Measurements from ENCODE around the gene MAP7D1. TPM values are rescaled to one million over a fixed set of nuclear protein-coding genes. Genes with fewer than 3 reads are reported as not detected.
A peak's percentile ranks its signal among the peaks of the same experiment; 100 is the strongest.
"Not testable (repeated sequence)": the region's sequence is repeated elsewhere in the genome, so short reads cannot be mapped to it uniquely, and the experiment has no call there.

The MAP7D1 gene
- polyA plus RNA-seq, 1 donor, result 54.7 TPM

DNA sequence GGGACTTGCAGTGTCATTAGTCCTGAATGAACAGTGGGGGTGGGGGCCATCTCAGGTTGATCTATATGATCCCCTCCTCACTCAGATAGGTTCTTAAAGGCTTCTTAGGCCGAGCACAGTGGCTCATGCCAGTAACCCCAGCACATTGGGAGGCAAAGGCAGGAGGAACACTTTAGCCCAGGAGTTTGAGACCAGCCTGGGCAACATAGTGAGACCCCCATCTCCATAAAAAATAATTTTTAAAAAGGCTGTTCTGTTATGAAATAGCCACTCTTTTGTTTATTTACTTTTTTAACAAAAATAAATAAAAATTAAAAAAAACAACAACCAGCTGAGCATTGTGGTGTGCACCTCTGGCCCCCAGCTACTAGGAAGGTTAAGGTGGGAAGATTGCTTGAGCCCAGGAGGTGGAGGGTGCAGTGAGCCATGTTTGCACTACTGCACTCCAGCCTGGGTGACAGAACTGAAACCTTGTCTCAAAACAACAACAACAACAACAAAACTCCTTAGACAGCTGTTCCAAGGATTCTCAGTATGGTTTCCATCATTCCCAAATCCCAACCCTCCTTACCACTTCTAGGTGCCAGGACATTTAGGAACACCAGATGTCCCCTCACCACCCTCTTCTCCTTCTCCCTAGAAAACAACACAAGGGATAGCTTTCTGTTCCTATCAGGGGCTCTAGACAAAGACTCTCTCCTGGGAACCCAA, 4.7 kb upstream of the MAP7D1 start:
- no peak for DNase-seq

DNA sequence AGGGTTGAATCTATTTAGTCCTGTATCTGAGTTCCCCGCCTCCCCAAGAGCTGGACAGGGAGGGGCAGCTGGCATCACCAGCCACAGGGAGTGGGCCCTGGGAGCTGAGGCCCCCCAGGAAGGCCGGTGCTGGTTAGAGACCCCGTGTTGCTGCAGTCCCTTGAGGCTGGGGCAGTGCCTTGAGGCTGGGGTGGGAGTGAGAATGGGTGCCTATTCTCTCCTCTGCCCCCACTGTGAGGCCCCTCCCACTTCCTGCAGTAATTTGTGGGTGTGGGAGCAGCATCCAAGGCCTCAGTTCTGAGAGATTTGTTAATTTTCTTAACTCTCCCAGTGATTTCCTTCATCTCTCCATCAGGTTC, 4.1 kb upstream of the MAP7D1 start:
- no peak for DNase-seq

DNA sequence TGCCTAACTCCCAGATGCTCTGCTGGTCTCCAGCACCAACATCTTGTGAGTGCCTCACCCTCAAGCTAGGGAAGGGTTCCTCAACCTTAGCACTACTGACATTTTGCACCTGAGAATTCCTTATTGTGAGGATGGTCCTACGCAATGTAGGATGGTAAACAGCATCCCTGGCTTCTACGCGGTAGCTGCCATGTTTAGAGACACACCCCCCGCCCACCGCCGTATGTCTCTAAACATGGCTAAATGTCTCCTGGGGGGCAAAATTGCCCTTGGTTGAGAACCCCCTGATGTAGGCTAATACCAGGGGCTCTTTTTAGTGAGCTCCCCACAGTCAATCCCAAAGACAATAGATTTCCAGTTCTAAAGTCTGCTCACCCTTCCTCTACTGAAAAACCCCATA, 2.5 kb upstream of the MAP7D1 start:
- no peak for DNase-seq

DNA sequence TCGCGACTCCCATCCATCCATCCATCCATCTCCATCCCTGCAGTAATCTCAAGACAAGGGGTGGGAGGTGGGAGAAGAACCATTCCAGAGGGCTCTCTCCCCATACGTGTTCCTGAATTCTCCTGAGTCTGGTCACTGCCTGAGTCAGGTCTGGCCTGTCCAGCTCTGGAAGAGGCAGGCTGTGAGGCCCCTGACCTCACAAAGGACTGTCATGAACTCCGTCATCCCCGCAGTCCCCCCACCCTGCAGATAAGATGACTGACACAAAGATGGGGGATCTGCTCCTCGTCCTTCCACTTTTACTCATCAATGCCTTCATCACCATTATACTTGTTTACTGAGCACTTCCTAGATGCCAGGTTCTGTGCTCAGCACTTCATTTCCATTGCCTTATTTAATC, 1.6 kb upstream of the MAP7D1 start:
- DNase-seq, result no peak

DNA sequence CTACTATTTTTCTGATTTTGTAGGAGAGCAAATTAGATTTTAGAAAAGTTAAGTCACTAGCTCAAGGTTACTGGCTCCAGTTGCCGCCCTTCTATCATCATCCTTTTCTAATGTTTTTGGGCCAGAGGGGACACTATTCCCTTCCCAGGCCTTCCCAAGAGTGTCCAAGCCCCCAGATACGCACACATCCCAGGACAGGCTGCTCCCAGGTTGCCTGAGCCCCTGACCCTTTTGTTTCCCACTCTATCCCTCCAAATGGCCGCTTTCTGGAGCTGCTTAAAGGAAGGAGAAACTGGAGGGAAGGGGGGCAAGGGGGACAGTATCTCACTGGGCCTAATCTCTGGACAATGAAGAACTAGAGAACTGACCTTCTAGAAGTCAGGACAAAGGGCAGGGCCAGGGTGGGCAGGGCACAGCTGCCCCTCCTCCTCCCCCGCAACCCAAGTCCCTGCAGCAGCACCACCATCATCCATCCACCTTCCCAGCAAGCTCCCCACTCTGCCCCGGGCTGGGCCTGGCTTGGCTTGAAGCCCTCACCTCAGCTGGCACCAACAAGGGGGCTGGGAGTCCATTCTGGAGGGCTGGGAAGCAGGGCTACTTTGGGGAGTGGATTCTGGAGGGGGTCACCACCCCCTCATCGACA, 1.1 kb upstream of the MAP7D1 start:
- DNase-seq, result no peak

DNA sequence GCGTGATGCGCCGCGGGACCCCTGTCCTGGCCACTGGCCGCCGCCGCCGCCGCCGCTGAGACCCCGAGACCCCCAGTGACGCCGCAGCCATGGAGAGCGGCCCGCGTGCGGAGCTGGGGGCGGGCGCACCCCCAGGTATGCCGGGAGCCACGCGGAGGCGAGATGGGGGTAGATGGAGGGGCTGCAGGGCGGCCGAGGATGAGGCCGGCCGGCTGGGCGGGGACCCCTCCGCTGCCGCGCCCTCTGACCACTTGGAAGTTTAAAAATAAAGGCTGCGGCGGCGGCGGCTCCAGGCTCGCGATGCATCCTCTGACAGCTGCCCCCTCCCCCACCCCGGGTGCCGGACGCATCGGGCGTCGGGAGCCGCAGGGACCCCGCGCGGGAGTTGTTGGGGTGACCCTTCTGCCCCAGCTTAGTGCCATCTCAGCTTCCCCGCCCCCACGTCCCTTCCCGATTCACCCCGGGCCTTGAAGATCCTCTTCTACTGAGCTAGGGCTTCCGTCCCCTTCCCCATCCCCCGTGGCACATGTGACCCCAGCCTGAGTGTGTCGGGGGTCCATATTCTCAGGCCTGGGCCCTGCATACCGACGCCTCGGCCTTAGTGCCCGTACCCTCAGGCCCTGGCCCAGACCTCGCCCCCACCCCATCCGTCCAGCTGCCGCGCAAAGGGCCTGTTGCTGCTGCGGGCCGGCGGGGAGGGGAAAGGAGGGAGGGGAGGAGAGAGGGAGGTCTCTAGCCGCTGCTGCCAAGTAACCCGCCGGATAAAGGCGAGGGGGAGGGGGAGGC, 562 bp downstream of the MAP7D1 start:
- peak; percentile 80 for DNase-seq

DNA sequence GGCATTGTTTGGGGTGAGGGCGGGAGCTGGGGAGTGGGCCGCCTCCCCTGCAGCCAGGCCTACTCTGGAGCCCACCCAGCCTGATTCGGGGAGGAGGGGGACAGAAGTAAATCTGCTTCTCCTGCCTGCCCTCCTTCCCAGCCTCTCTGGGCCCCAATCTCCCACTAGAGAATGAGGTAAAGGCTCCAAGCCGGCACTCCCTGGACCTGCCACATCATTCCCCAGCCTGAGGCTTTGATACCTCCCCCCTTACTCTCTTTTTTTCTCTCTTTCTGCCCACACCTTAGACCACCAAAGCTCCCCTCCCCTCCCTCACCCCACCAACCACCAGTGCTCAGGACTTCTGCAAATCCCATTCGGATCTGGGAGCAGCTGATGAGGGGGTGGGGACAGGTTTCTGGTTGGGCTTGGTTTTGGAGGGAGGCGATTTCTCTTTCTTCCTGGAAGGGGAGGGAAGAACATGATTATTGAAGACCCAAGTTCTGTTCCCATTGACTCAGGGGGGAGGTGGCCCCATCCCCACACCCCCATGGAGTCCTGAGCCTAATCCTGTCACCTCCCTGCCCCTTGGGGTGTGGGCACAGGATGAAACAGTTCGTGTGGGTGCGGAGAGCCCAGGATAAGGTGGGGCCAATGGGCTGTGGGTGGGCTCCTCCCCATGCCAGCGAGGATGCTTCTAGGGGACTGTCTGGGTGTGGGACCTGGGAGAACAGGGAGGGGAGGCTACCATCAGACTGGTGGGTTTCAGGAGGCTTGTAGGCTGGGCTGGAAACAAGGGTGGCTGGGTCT, 1.3 kb downstream of the MAP7D1 start:
- DNase-seq, result no peak

DNA sequence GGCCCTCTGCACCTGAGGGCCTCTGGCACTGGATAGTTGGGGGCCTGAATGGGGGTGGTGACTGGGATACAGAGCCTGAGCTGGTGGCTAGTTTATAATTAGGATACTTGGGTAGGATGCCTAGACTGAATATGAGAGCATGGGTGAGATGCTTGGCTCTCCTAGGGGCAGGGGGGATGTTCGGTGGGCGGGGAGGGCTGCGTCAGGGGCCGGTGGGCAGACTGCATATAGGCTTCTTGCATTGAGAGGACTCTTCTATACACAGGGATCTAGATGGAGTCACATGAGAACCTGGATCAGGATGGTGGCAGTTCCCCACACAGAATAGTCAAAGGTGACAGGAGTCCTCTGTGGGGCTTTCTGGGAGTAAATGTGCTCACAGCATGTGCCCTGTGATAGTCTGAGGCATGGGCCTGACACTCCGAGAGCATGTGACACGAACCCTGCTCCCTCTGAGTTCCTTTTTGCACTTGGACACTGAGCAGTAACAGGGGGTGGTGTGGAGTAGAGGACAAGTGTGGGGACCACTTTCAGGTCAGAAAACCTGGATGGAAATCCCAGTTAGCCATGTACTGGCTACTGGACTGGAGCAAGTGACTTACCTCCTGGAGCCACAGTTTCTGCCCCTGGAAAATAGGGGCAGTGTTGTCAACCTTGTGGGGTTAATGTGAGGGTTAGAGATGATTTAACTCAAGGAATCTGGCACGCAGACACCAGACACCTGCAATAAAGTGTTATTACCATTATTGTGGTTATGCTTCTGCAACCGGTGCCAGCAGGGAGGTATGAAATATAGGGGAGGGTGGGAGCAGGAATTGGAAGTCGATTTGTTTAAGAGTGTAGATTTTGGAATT, 2.2 kb downstream of the MAP7D1 start:
- no peak for DNase-seq

DNA sequence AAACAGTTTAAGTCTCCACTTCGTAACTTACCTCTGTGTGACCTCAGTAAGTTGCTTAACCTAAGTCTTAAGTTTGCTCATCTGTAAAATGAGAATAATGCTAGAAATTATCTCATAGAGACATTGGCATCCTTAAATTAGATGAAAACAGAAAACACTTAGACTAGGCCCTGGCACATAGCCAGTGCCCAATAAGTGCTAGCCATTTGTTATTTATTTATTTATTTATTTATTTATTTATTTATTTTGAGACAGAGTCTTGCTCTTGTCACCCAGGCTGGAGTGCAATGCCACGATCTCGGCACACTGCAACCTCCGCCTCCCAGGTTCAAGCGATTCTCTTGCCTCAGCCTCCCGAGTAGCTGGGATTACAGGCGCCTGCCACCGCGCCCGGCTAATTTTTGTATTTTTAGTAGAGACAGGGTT, 2.9 kb downstream of the MAP7D1 start:
- not testable (repeated sequence) for DNase-seq

DNA sequence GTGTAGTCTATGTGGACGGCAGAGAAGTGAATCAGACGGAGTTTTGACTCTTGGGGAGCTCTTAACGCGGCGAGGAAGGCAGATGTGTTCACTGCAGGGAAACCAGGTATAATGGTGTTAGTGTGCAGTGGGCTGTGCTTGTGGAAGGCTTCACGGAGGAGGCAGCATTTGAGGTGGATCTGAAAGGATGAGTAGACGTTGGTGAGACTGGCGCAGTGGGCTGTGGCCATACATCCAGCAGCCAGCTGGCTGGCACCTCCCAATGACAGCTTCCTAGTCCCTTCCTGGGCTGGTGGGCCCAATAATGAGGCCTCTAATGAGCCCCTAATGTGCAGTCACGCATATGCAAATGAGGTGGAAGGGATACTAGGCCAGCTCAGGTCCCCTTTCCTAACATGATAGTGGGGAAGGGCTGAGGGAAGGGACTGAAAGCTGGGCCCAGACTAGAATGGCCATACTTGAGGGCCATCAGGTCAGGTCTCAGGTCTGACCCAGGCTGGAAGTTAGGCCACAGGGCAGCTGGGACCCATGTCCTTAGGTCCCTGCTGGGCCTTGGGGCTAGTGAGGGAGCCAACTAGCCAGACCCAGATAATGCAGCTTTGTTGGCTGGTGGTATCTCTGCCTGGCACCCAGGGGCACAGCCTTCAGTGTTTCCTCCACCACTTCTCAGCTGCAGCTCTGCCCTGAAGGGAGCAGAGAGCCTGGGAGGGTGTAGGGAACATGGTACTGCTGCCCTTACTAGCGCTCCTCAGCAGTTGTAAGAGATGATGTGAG, 3.8 kb downstream of the MAP7D1 start:
- no peak for DNase-seq

DNA sequence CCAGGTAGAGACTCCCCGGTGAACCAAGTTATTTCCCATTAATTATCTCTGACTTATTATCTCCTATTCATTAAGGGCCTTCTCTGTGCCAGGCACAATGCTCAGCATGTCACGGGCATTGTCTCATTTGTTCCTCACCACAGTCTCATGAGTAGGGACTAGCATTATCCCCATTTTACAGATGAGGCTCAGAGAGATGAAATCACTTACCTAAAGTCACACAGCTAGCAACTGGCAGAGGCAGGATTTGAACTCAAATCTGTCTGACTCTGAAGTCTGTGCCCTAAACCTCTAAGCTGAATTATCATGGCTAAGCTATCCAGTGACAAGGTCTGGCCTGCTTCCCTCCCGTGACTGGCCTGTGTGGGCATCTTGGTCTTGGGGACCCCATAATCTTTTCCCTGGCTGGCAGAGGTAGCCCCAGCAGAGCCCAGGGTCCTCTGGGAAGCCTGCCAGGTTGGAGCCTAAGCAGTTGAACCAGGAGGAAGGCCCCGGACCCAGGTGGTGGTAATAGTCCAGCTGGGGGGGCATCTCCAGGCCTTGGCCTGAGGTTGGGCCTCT, 4.5 kb downstream of the MAP7D1 start:
- no peak for DNase-seq

DNA sequence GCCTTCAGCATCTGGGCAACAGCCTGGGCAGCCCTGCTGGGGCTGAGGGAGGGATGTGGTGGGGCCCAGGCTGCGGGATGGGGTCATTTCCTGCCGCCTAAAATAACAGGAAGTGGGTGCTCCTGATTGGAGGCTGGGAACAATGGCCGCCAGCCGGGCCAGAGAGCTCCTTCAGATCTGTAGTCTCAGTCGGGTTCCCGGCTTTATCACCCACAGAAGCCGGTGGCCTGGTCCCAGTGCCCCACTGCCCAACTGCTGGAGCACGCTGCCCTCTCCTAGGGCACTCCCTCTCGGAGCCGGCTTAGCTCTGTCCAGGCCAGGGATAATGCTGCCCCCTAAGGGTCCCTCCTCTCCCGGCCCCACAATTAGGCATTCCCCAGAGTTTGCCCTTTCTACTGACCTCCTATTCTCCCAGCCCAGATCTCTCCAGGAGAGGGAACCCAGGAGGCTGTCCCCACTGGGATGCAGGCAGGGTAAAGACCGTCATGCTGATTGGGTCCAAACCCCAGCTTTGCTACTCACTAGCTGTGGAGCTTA, 5.1 kb downstream of the MAP7D1 start:
- DNase-seq, result no peak

DNA sequence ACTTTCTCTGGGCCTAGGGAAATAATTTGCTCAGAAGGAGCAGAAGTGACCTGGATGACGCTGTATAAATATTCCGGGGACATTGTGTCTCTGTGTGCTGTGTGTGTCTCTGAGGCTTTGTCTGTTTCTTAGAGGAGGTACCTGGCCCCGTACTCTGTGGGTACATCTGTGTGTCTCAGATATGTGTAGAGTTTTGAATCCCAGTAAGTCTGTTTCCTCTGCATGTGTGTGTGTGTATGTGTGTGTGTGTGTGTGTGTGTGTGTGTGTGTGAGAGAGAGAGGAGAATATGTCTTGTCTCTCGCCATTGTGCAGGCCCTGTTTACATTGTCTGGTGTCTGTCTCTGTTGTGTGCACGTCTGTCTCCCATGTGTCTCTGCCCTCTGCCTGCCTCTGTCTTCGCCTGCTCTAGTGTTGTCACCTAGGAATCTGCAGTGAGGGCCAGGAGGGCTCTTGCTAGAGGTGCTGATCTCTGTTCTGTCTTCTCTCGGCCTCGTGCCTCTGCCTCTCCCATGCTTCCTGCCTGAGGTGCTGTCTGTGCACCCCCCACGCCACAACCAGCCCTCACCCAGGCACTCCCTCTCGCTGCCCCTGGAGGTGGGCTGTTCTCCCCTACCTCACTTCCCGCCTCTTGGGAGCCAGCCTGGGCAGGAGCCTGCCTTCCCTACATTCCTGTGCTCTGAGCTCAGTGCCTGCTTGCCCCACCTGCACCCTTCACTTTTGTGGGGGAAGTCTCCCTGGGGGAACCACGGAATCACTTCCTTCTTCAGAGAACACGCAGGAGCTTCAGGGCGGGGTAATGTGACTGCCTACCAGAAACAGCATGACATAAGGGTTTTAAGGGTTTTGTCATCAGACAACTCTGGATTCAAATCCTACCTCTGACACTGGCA, 5.9 kb downstream of the MAP7D1 start:
- DNase-seq, result no peak

DNA sequence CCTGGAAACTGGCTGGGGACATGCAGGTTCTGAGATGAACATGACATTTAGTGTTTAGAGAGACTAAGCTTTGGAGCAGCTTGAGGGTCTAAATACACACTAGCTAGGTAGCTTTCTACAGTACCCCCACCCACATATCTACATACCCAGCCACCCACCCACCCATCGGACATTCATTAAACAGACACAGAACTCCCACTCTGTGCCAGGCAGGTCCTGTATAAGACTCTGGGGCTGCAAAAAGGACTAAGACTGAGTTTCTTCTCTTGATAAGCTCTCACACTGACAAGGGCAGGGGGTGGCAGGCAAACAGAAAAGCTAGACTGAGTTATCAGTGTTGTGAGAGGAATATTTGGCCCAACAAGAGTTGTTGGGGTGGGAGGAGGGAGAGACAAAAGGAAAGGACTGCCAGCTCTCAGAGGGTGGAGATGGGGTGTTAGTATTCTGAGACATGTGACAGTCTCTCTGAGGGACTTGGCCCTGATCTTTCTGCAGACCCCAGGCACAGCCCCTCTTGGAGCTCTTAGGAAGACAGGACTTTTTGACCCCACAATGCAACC, 6.8 kb downstream of the MAP7D1 start:
- no peak for DNase-seq

DNA sequence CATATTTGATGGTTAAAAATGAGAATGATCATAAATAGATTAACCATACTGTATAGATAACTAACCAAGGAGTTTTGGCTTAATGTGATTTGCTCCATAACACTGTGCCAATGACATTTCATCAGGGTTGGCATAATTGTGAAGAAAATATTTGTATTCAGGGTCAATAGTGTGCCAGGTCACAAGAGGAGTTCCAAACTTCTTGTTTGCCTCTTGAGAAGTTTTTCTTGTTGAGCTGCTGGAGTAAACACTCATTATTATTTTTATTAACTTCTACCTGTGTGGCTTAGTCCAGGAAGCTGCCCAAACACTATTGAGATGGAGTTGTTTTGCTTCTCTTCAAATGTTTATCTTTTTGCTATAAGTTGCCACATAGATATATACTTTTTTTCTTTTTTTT, 7.5 kb downstream of the MAP7D1 start:
- no peak for DNase-seq

DNA sequence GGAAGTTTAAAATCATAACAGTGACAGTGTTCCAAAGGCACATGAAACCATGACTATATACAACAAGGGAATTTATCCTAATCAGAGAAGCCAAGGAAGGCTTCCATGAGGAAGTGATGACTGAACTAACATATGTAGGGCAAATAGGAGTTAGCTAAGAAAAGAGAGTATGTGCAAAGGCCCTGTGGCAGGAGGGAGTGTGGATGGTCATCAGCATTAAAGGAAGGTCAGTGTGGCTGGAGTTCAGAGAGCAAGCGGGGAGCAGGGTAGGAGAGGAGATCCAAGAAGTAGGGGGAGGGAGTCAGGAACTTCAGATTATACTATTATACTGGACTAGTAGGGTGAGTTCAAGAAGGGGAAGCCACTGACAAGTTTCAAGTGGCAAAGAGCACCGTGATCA, 8.4 kb downstream of the MAP7D1 start:
- no peak for DNase-seq

DNA sequence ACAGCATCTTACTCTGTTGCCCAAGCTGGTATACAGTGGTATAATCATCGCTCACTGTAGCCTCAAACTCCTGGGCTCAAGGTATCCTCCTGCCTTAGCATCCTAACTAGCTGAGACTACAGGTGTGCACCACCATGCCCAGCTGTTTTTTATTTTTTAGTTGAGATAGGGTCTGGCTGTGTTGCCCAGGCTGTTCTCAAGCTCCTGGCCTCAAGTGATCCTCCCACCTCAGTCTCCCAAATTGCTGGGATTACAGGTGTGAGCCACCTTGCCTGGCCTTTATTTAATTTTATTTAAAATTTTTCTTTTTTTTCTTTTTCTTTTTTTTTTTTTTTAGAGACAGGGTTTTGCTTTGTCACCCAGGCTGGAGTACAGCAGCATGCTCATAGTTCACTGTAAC, 9.2 kb downstream of the MAP7D1 start:
- no peak for DNase-seq

DNA sequence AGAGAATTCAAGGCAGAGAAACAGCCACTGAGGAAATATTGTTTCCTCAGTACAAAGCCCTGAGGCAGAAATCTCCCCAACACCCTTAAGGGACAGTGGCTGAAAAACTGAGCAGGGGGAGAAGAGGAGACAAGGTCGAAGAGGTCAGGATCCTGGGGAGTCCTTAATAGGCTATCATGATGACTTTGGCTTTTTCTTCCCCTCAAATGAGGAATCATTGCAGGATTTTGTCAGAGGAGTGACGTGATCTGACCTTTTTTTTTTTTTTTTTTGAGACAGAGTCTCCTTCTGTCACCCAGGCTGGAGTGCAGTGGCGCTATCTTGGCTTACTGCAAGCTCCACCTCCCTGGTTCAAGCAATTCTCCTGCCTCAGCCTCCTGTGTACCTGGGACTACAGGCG, 10.2 kb downstream of the MAP7D1 start:
- no peak for DNase-seq
